ENCODE data around the gene SLC17A7.

GRCh38 chr19:49479975-49480628 lies 38.8 kb upstream of the SLC17A7 start:
- no peak for TF ChIP-seq CTCF (IDR thresholded peaks at IDR 0.05)
- TF ChIP-seq EZH2 (IDR thresholded peaks at IDR 0.05; ENCODE audit: borderline replicate concordance, insufficient read depth, low read depth, low read length, poor library complexity, severe bottlenecking): no peak
